ENCODE results near the gene ISYNA1.

- TF ChIP-seq CTCF (IDR thresholded peaks at IDR 0.05) (peak in 4 of 6 experiments; percentile 34 to 68 (median 59)), POLR2A (IDR thresholded peaks at IDR 0.05) (peak in 1 of 2 donors; percentile 48)
Measured at GRCh38 chr19:18401580-18402112, 36.3 kb downstream of the ISYNA1 start.

Data from Peyer's patch (tissue), 4 donors.